Hypothalamus (tissue), 51 donors: ENCODE data around the gene ARCN1.

Experiments used
- DNase-seq, 51 donors: peaks; one replicate each; lab custom pipeline; 2025; lab: John Stamatoyannopoulos, UW

The ARCN1 gene

GRCh38 chr11:118572061-118572980 lies at the start of gene ARCN1:
ARCN1 (plus strand) TSS chr11:118572409; CDS start chr11:118572548, 139 bp downstream.
- peak; percentile 21 to 90 (median 68) for DNase-seq

- DNase-seq: peak in 1 of 51 donors; percentile 3
Measured at GRCh38 chr11:118522571-118523072, 49.6 kb upstream of the ARCN1 start.

GRCh38 chr11:118524356-118524755 lies 47.9 kb upstream of the ARCN1 start:
- DNase-seq: no peak

GRCh38 chr11:118524757-118525470 lies 47.3 kb upstream of the ARCN1 start:
- no peak for DNase-seq

- no peak for DNase-seq
Measured at GRCh38 chr11:118526688-118527087, 45.5 kb upstream of the ARCN1 start.

- no peak for DNase-seq
Measured at GRCh38 chr11:118527109-118527508, 45.1 kb upstream of the ARCN1 start, which contains the start of gene TTC36. TTC36 (plus strand) TSS chr11:118527474; CDS start chr11:118527495, 21 bp downstream.

GRCh38 chr11:118528511-118528910 lies 43.7 kb upstream of the ARCN1 start:
- DNase-seq: no peak

- DNase-seq: no peak
Measured at GRCh38 chr11:118529584-118530175, 42.5 kb upstream of the ARCN1 start.

- peak in 4 of 51 donors; percentile 25 to 49 (median 42) for DNase-seq
Measured at GRCh38 chr11:118530180-118530682, 42.0 kb upstream of the ARCN1 start.

- DNase-seq: peak in 47 of 51 donors; percentile 15 to 86 (median 62)
Measured at GRCh38 chr11:118530683-118531596, 41.3 kb upstream of the ARCN1 start, which contains the start of gene TMEM25. TMEM25 (plus strand) TSS chr11:118531192; CDS start chr11:118531802, 610 bp downstream.

- DNase-seq: peak in 10 of 51 donors; percentile 7 to 80 (median 46)
Measured at GRCh38 chr11:118531597-118532084, 40.6 kb upstream of the ARCN1 start.

- DNase-seq: no peak
Measured at GRCh38 chr11:118532091-118532490, 40.1 kb upstream of the ARCN1 start.

GRCh38 chr11:118532852-118533768 lies 39.1 kb upstream of the ARCN1 start:
- no peak for DNase-seq

- DNase-seq: peak in 23 of 51 donors; percentile 4 to 56 (median 23)
Measured at GRCh38 chr11:118533769-118534729, 38.2 kb upstream of the ARCN1 start.

- no peak for DNase-seq
Measured at GRCh38 chr11:118535261-118535660, 36.9 kb upstream of the ARCN1 start.

GRCh38 chr11:118536726-118537125 lies 35.5 kb upstream of the ARCN1 start:
- DNase-seq: no peak
